GM19193 (cell line): ENCODE results near the gene TIAM2.

Source experiments
- POLR2A ChIP-seq: IDR thresholded peaks from 4 replicates; pipeline ENCODE4 v1.6.1; 2011; ENCODE audit not compliant: insufficient read depth, insufficient read length; ENCODE audit errors: extremely low read depth

The TIAM2 gene

DNA sequence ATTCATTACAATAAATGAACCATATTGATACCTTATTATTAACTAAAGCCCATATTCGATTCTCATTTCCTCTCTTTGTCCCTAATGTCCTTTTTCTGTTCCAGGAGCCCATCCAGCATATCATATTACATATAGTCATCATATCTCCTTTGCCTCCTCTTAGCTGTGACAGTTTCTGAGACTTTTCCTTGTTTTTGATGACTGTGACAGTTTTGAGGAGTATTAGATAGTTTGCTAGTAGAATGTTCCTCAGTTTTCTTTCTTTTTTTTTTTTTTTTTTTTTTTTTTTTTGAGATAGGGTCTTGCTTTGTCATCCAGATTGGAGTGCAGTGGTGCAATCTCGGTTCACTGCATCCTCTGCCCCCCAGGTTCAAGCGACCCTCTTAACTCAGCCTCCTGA is 61.6 kb downstream of the TIAM2 start:
- no peak for TF ChIP-seq POLR2A

DNA sequence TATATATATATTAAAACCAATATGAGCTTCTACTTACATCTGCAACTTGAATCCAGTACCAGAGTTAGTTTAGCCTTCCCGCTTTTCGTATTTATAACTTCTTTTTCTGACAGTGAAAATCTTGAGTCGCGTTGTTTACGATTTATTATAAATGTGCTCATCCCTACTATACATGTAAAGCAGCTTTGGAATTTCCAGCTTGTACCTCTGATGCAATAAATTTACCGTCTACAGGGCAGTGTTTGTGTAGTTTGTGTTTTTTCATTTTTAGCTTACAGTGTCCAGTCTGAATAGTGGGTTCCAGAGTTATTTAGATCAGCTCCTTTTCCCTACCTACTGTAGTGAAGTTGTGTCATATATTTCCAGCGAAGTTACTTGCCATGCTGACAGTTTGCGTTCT is 66.3 kb downstream of the TIAM2 start:
- TF ChIP-seq POLR2A = no peak

DNA sequence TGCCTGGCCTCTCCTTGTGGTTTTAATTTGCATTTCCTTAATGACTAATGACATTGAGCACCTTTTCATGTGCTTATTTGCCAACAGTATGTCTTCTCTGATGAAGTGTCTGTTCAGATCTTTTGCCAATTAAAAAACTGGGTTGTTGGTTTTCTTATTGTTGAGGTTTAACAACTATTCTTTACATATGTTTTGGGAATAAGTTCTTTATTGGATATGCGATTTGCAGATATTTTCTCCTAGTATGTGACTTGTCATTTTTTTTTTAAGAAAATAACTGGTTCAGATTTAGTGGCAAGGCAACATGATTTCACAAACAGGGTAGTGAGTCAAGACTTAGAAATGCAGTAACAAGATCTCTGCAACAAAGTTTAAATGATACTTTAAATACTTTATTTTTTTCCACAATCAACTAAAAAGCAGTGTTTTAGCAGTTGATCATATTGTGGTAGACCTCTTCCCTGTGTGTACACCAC is 67.8 kb downstream of the TIAM2 start:
- TF ChIP-seq POLR2A = no peak

DNA sequence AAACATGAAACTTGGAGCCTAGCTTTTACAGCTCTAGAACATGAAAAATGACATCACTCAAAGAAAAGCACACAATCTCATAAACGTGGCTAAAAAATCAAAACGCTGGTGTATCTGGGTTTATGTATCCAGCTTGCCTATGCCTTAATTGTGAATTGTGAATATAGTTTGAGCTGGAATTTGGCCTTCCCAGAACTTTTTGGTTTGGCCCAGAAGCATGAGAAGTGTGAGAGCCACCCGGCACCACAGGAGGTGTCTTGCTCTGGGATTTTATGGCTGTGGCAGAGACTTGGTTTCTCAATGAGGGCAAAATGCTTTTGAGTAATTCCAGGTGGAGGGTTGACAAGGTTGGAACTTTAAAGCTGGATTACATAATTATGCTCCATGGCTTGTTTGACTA is 69.2 kb downstream of the TIAM2 start:
- TF ChIP-seq POLR2A = no peak

DNA sequence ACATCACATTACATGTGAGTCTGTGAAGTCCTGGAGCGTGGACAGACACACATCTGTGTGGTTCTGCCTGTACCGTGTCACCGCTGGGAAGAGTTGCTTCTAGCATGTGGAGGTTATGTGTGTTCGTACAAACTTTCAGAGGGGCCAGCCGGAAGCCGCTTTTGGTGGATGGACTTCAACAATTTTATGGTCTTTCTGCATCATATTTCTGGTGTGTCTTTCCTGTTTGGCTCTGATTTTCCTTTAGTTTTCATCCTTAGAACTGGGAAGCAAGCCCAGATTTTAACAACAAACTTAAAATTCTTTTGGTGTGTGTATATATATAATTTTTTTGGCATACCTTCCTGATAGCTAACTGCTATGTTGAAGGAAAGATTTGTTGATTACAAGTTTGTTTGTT is 71.2 kb downstream of the TIAM2 start:
- no peak for TF ChIP-seq POLR2A

DNA sequence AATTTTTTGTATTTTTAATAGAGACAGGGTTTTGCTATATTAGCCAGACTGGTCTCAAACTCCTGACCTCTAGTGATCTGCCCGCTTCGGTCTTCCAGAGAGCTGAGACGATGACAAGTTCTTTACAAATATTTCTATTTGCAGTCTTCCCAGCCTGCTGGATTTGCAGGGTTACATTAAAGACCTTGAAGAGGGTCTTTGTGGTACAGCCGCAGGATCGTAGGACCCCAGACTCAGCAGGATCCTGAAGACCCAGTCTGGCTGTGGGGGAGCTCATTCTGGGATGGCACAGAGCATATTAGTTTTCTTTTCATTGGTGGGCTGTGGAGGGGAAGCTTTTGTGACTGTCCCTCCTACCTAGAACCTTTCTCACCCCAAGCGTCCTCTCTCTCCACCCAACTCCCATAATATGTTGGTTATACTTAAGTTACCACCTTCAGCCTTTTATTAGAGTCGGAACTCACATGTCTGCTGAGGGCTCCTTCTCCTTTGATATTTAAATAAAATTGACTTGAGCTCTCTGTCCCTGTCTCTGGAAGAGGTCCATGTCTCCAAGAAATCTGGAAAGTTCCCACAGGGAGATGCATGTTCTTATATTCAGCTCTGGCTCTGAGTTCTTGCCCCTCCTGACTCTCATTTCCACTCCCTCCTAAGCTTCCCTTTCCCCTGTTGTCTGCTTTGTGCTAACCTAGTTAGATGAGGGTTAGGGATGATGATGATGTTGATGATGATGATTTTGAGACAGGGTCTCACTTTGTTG is 72.0 kb downstream of the TIAM2 start:
- TF ChIP-seq POLR2A = no peak

DNA sequence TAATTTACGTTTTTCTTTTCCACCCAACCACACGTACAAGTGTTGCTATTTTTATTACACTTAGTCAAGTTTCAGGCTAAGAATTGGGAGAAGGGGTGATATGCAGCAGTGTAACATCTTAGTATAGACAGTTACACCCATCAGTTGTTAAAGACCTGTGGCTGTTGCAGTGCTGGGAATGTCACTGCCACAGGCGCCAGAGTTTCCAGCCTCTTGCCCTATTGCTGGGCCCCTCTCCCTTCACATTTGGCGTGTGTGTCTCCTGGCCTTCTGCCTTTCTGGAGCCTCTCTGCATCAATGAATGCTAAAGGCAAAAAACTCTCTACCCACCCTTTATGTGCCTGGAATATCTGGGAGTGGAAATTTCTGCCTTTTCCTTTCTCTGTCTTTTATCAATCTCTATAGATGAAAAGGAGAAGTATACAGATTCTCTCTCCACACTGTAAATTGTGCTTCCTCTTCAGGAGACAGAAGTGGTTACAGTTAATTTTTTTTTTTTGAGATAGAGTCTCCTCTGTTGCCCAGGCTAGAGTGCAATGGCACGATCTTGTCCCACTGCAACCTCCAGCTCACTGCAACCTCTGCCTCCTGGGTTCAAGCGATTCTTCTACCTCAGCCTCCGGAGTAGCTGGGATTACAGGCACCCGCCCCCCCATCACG is 73.0 kb downstream of the TIAM2 start:
- TF ChIP-seq POLR2A = no peak

DNA sequence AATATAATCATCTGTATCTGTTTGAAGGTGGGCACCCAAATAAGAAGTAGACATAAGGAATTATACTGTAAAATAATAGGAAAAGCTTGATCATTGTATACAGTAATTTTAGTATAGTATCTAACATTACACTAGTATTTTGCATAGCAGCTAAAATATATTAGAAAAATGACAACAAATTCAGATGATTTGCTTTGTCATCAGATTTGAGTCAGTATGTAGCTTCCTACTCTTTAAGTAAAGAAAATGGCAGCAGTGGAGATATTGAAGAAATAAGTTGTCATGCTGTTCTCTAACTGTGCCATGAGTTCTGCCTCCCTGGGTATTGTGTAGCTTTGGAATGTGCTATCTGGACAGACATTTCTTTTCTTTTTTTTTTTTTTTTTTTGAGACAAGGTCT is 74.4 kb downstream of the TIAM2 start:
- TF ChIP-seq POLR2A = no peak

DNA sequence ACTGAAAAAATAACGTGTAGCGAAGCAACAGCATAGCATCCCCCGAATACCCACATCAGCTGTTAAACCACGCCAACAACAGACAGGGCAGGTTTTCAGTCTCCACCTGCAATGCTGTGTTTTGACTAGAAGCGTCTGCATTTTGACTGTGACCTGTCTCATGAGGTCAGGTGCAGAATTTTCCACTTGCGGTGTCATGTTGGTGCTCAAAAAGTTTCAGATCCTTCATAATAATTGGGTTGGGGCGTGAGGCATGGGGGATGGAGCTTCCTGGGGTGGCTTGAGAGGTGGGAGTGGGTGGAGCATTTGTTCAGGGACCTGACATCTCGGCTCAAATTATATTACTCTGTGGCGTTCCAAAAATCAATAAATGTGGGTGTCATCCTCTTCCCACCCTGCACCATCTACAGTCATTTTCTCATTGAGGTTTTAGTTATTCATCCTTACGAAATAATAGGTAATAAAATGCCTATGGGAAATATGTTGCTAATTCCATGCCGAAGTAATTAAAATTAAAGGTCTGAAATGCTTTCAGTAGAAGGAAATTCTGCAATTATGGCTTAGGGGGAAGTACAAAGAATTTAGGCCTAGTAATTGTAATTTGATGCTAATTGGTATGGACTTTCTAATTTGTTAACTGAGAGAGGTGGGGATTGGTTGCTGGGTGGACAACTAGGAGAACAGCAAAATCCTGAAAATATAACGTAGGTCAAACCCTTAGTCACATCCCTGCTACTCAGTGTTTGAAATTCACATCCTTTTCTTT is 81.0 kb downstream of the TIAM2 start:
- no peak for TF ChIP-seq POLR2A

DNA sequence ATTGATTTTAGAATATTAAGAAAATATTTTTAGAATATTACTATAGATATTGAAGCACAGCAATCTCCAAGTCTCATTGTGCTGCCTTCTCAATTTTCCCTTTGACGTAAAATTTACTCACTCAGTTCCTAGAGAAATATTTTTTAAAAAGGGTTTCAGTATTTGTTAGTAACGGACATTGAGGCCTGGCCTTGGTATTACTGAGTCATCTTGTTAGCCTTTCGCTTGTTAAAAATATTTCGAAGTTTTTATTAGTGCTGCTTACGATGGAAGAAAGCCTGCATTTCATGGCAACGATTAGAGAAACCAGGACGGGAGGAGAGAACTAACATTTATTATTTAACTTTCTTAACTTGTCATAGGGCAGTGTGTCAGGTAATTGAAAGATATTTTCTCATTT is 82.2 kb downstream of the TIAM2 start:
- no peak for TF ChIP-seq POLR2A

DNA sequence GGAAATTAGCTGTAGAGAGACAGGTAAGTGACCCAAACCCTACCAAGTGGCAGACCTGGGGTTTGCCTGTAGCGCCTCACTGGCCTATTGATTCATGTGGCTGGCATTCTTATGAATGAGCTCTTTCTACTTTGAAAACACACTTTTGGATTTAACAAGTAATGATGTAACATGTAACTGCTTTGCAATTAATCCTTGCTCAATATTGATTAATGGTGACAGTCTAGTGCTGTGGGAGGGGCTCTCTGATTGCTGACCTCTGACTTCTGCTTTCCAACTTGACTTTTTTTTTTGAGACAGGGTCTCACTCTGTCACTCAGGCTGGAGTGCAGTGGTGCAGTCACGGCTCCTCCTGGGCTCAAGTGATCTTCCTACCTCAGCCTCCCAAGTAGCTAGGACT is 82.7 kb downstream of the TIAM2 start:
- TF ChIP-seq POLR2A = no peak

DNA sequence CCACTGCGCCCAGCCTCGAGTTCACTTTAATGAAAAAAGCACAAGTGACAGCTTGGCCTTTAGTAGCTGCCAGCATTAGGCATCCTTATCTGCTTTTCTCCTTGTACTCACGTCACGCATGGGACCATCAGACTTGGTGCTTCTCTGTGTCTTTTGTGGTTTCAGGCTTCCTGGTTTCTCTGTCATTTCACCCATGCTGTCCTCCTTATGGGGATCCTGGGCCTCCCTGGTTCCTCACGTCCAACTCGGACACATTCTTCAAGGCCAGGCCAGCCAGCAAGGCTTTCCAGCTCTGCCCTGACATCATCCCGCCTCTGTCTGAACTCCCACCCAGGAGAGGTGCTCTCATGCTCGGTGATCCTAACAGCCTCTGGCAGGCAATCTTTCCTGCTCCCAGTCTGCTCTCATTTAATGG is 83.2 kb downstream of the TIAM2 start:
- no peak for TF ChIP-seq POLR2A

DNA sequence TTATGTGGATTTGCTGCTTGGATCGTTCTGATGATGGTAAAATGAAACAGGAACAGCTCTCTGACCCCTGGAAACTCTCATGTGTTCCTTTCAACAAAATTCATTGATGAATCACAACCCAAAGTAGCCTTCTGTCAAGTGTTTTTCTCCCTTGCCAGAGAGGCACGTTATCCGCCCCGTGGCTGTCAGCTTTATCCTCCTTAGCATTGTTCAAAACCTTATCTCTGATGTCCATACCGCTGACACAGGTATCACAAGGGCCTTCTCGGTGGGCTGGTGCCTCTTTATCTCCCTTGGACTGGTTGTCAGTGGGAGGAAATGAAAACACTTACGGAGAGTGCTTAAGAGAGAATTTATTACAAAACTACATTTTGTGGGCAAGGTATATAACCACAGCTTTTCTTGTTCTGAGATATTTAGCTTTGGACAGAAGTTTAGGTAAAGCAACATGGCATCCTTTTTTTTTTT is 84.9 kb downstream of the TIAM2 start:
- TF ChIP-seq POLR2A = no peak

DNA sequence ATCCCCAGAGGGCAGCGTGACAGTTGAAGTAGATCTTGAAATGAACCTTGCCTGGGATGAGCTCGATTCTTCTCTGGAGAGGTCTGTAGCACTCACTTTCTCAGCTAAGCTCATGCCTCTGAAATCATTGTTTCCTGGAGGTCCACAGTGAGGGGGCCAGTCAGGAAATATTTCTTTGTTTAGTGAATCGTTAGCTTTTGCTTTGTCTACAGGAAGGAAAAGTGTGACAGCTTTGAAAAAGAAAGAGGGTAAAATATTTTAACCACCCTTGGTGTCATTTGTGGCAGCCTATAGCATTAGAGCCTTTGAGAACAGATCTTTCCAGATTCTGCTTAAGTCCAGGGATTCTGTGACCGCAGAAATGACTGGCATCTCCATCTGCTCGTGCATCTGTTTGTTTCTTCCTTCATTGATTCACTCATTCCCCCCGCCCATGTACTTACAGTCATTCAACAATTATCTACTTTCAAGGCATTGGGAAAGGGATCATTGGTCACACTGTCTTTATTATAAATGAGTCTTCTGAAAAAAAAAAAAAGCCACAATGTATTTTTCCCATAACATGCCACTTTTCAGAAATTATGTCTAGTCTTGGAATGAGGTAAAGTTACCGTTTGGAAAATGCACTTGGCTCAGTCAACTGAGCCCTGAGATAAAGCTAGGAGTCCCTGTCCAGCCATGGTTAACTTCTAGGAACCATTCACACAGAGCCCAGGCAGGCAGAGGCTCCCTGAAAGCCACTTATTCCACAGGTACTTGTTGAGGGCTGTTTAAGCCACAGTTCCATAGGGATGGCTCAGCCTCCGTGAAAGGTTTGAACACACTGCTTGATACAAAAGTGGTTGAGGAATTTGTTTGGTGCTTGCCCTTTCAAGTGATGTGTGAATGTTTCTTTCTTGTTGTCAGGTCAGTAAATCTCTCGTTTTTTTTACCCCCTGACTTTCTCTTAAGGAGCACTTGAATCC is 86.0 kb downstream of the TIAM2 start:
- TF ChIP-seq POLR2A = no peak
